ENCODE results near the gene MAP3K8.
"Not testable (repeated sequence)": the region's sequence is repeated elsewhere in the genome, so short reads cannot be mapped to it uniquely, and the experiment has no call there.

Gene MAP3K8

DNA sequence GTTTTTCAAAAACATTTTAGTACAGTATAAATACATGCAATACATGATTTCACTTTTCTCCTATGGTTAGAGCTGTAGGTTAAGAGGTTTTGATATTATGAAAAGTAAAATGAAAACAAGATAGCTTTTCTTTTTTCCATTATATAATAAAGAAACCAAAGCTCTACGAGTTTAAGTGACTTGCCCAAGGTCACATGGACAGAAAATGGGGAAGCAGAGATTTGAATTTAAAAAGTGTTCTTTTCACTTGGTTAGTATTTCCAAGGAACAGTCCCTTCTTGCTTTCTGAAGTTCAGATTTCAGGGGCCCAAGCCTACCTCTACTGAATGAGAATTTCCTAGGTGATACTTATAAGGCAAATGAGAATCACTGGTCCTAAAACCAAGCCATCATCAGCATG is 13.2 kb upstream of the MAP3K8 start:
- no peak overlapping the region for H3K4me3 ChIP-seq (ENCODE audit: low read length)
- DNase-seq (ENCODE audit: low read depth) = no peak
- TF ChIP-seq, protein P1, sequence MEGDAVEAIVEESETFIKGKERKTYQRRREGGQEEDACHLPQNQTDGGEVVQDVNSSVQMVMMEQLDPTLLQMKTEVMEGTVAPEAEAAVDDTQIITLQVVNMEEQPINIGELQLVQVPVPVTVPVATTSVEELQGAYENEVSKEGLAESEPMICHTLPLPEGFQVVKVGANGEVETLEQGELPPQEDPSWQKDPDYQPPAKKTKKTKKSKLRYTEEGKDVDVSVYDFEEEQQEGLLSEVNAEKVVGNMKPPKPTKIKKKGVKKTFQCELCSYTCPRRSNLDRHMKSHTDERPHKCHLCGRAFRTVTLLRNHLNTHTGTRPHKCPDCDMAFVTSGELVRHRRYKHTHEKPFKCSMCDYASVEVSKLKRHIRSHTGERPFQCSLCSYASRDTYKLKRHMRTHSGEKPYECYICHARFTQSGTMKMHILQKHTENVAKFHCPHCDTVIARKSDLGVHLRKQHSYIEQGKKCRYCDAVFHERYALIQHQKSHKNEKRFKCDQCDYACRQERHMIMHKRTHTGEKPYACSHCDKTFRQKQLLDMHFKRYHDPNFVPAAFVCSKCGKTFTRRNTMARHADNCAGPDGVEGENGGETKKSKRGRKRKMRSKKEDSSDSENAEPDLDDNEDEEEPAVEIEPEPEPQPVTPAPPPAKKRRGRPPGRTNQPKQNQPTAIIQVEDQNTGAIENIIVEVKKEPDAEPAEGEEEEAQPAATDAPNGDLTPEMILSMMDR (IDR thresholded peaks at IDR 0.05; ENCODE audit: insufficient read depth, low read depth, low read length, missing control alignments) = no peak

GRCh38 chr10:30422151-30422695 is 11.8 kb upstream of the MAP3K8 start:
- no peak overlapping the region for H3K4me3 ChIP-seq (ENCODE audit: low read length)
- DNase-seq (ENCODE audit: low read depth) = no peak
- TF ChIP-seq, protein P1 (IDR thresholded peaks at IDR 0.05; ENCODE audit: insufficient read depth, low read depth, low read length, missing control alignments) = no peak

DNA sequence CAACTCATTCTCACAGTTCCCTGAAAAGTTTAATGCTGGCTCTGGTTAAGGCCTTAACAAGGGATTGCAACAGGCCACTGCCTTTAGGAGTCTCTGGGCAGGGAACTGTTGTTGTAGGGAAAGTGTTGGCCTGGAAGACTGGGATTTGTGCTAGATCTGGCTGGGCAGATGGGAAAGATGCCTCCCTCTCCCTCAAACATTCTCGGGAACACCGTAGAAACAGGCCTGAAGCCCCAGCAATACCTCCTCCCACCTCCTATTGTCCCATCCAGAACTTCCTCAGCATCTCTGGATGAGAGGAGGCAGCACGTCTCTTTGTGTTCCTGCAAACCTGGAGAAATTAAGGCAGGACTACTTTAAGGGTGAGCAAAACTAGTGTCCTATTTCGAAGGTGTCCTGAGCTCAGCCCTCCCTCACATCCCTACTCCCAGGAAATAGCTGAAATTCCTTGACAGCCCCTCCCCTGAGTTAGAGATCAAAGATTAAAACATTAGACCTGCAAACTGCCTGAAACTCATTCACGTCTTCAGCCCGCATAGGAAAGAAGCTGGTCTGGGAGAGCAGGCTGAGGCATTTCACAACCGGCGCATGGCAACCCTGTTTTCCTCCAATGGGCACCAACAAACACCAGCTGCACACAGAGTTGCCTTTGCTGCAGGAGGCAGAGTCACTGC is 10.9 kb upstream of the MAP3K8 start:
- H3K4me3 ChIP-seq (ENCODE audit: low read length) = no peak overlapping the region
- TF ChIP-seq, protein P1 (IDR thresholded peaks at IDR 0.05; ENCODE audit: insufficient read depth, low read depth, low read length, missing control alignments) = no peak
- DNase-seq (ENCODE audit: low read depth) = peak; percentile 92

- not testable (repeated sequence) for H3K4me3 ChIP-seq (ENCODE audit: low read length); DNase-seq (ENCODE audit: low read depth)
Observed at GRCh38 chr10:30423655-30424275, 10.2 kb upstream of the MAP3K8 start.

GRCh38 chr10:30425336-30426075 is 8.5 kb upstream of the MAP3K8 start:
- no peak overlapping the region for H3K4me3 ChIP-seq (ENCODE audit: low read length)
- no peak for DNase-seq (ENCODE audit: low read depth)
- TF ChIP-seq, protein P1 (IDR thresholded peaks at IDR 0.05; ENCODE audit: insufficient read depth, low read depth, low read length, missing control alignments) = no peak

DNA sequence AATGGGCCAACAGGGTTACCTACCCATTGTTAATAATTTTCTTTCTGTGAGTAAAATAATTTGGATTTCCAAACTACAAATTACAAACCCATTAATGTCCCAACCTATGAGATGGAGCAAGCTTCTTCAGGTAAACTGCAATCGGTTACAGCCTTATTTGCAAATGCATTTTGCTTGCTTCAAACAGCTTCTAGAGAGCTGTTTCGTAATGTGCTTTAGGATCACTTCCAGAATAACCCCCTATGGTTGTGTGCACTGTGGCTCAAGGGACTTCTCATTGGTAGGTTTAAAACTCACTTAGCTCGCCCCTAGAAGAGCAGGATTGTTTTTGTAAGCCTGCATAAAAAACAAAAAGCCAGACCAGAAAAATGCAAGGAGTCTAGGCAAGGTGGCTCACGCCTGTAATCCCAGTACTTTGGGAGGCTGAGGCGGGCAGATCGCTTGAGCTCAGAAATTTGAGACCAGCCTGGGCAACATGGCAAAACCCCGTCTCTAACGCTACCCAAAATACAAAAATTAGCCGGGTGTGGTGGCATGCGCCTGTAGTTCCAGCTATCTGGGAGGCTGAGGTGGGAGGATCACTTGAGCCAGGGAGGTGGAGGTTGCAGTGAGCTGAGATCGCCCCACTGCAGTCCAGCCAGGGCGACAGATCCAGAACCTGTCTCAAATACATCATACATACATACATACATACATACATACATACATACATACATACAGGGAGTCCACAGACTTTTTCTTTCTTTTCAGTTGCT is 3.3 kb upstream of the MAP3K8 start:
- H3K4me3 ChIP-seq (ENCODE audit: low read length) = no peak overlapping the region
- TF ChIP-seq, protein P1 (IDR thresholded peaks at IDR 0.05; ENCODE audit: insufficient read depth, low read depth, low read length, missing control alignments) = no peak

More for the DNA sequence above, 3.3 kb upstream of the MAP3K8 start:
- DNase-seq (ENCODE audit: low read depth) = no peak
